Upper lobe of left lung (tissue), 4 donors: ENCODE results near the gene DCTN2.

Source experiments
- CTCF ChIP-seq, 6 experiments: fragments of 450-650 bp in 4 of 6; fragments of 200-600 bp in 2 of 6; sonication (generic) in 2 of 6; IDR thresholded peaks; one replicate each; pipeline ENCODE4 v1.5.1; 2016 to 2019; ENCODE audit warnings: antibody characterized with exemption in 6 of 6
- POLR2A ChIP-seq, 4 donors: fragments of 450-650 bp; IDR thresholded peaks; one replicate each; pipeline ENCODE4 v1.5.1; 2016 to 2017; ENCODE audit warnings: antibody characterized with exemption in 4 of 4, mild to moderate bottlenecking in 2 of 4
- POLR2AphosphoS5 ChIP-seq, 2 donors: sonication (generic); formaldehyde crosslinking; IDR thresholded peaks; one replicate each; pipeline ENCODE4 v1.5.1; 2017; ENCODE audit warnings: antibody characterized with exemption in 2 of 2

DNA sequence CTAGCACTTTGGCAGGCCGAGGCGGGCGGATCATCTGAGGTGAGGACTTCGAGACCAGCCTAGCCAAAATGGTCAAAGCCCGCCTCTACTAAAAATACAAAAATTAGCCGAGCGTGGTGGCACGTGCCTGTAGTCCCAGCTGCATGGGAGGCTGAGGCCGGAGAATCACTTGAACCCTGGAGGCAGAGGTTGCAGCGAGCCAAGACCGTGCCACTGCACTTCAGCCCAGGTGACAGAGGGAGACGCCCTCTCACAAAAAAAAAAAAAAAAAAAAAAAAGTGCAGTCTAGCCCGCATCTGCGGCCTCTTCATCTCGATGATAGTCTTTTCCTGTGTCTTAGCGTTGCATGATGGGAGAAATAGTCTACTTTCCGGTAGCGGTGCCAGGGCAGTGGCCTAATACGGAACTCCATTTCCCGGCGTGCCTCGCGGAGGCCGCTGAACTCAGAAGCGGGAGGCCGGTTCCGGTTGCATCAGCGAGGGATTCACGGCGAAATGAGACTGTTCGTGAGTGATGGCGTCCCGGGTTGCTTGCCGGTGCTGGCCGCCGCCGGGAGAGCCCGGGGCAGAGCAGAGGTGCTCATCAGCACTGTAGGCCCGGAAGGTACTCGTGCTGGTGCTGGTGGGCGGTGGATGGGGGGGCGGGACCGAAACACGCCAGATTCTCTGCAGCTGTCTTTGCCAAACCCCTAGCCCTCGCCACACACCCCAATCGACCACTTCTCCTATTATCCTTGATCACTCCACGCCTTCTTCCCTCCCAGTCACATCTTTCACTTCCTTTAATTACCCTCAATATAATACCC is 59.2 kb downstream of the DCTN2 start, which contains the start of gene MARS1:
- TF ChIP-seq CTCF (IDR thresholded peaks at IDR 0.05) (peak in 2 of 6 experiments; percentile 25 to 27), POLR2A (IDR thresholded peaks at IDR 0.05) (peak in 2 of 4 donors; percentile 46 to 74), POLR2AphosphoS5 (IDR thresholded peaks at IDR 0.05) (peak; percentile 90 to 92)
